ENCODE measurements around the gene INO80B.
A peak's percentile ranks its signal among the peaks of the same experiment; 100 is the strongest.

The INO80B gene

GRCh38 chr2:74427551-74427950, 27.3 kb upstream of the INO80B start:
- no peak for TF ChIP-seq CTCF (conservative IDR thresholded peaks at IDR 0.05; ENCODE audit: low read depth, low read length)
- no peak overlapping the region for H3K4me3 ChIP-seq (ENCODE audit: low read depth, low read length)
- no peak for DNase-seq (ENCODE audit: low read depth)

- DNase-seq (ENCODE audit: low read depth) = no peak
- no peak for TF ChIP-seq CTCF (conservative IDR thresholded peaks at IDR 0.05; ENCODE audit: low read depth, low read length)
- H3K4me3 ChIP-seq (ENCODE audit: low read depth, low read length) = no peak overlapping the region
These were observed 26.2 kb upstream of the INO80B start for GRCh38 chr2:74428675-74429074.

- no peak for DNase-seq (ENCODE audit: low read depth)
- no peak for TF ChIP-seq CTCF (conservative IDR thresholded peaks at IDR 0.05; ENCODE audit: low read depth, low read length)
- no peak overlapping the region for H3K4me3 ChIP-seq (ENCODE audit: low read depth, low read length)
These were observed 25.1 kb upstream of the INO80B start for GRCh38 chr2:74429487-74430451.

- H3K4me3 ChIP-seq (ENCODE audit: low read depth, low read length) = no peak overlapping the region
- no peak for TF ChIP-seq CTCF (conservative IDR thresholded peaks at IDR 0.05; ENCODE audit: low read depth, low read length)
- DNase-seq (ENCODE audit: low read depth) = no peak
These were observed 24.4 kb upstream of the INO80B start for GRCh38 chr2:74430502-74430901.

- no peak for TF ChIP-seq CTCF (conservative IDR thresholded peaks at IDR 0.05; ENCODE audit: low read depth, low read length)
- H3K4me3 ChIP-seq (ENCODE audit: low read depth, low read length) = no peak overlapping the region
- DNase-seq (ENCODE audit: low read depth) = no peak
These were observed 18.6 kb upstream of the INO80B start for GRCh38 chr2:74436111-74436805.

- DNase-seq (ENCODE audit: low read depth) = peak; percentile 75
- TF ChIP-seq CTCF (conservative IDR thresholded peaks at IDR 0.05; ENCODE audit: low read depth, low read length) = no peak
- no peak overlapping the region for H3K4me3 ChIP-seq (ENCODE audit: low read depth, low read length)
These were observed 17.8 kb upstream of the INO80B start for GRCh38 chr2:74436848-74437695.

All from choroid plexus epithelial cell (primary cell).